H1 (cell line): ENCODE data around the gene RNF10.

ENCODE experiments used
- ATF2 ChIP-seq: IDR thresholded peaks from 2 replicates; pipeline ENCODE4 v1.6.1; 2012; ENCODE audit warnings: low read length, inconsistent platforms
- CEBPB ChIP-seq: IDR thresholded peaks from 2 replicates; pipeline ENCODE4 v1.6.1; 2012; ENCODE audit warnings: low read depth, low read length
- CREB1 ChIP-seq: IDR thresholded peaks from 2 replicates; pipeline ENCODE4 v1.6.1; 2012; ENCODE audit warnings: inconsistent platforms
- EP300 ChIP-seq, 2 experiments: IDR thresholded peaks; 1 replicate in 1 of 2; 2 replicates in 1 of 2; pipeline ENCODE4 v1.6.1; 2011 to 2012; ENCODE audit warnings: low read depth in 2 of 2, low read length in 2 of 2, mild to moderate bottlenecking in 2 of 2, borderline replicate concordance in 1 of 2, inconsistent platforms in 1 of 2, moderate library complexity in 1 of 2
- EZH2 ChIP-seq: fragments of 200-600 bp; sonication (generic); IDR thresholded peaks from 2 replicates; pipeline ENCODE4 v1.7.1; 2012; ENCODE audit warnings: low read depth, mild to moderate bottlenecking, moderate library complexity, low read length, inconsistent platforms; ENCODE audit not compliant: severe bottlenecking
- GTF2F1 ChIP-seq: IDR thresholded peaks from 2 replicates; pipeline ENCODE4 v1.6.1; 2012; ENCODE audit warnings: low read depth, low read length, improper control_type of control experiment, borderline replicate concordance
- POLR2A ChIP-seq, 2 experiments: IDR thresholded peaks; 1 replicate in 1 of 2; 2 replicates in 1 of 2; pipeline ENCODE4 v1.6.1; 2011; ENCODE audit warnings: low read depth in 2 of 2, low read length in 2 of 2, mild to moderate bottlenecking in 2 of 2; ENCODE audit errors: control extremely low read depth in 1 of 2
- TF ChIP-seq, protein P1 (sequence below), 3 experiments: IDR thresholded peaks; 1 replicate in 2 of 3; 2 replicates in 1 of 3; pipeline versions ENCODE4 v1.5.1 to v1.6.1; 2011; ENCODE audit warnings: low read length in 3 of 3, mild to moderate bottlenecking in 3 of 3, inconsistent platforms in 2 of 3, low read depth in 1 of 3, moderate library complexity in 1 of 3; ENCODE audit not compliant: insufficient read depth in 1 of 3; ENCODE audit errors: control extremely low read depth in 1 of 3
- TF ChIP-seq, protein P2 (sequence below): IDR thresholded peaks from 2 replicates; pipeline ENCODE4 v1.6.1; 2011; ENCODE audit warnings: low read length, improper control_type of control experiment

- TF ChIP-seq GTF2F1 (no peak), EZH2 (no peak), ATF2 (no peak), EP300 (IDR thresholded peaks at IDR 0.05; ENCODE audit: borderline replicate concordance in 1 of 2, low read depth in 2 of 2, low read length in 2 of 2) (no peak), POLR2A (IDR thresholded peaks at IDR 0.05; ENCODE audit: control extremely low read depth in 1 of 2, low read depth in 2 of 2, low read length in 2 of 2) (no peak), CEBPB (no peak), CREB1 (no peak)
- TF ChIP-seq, protein P1, sequence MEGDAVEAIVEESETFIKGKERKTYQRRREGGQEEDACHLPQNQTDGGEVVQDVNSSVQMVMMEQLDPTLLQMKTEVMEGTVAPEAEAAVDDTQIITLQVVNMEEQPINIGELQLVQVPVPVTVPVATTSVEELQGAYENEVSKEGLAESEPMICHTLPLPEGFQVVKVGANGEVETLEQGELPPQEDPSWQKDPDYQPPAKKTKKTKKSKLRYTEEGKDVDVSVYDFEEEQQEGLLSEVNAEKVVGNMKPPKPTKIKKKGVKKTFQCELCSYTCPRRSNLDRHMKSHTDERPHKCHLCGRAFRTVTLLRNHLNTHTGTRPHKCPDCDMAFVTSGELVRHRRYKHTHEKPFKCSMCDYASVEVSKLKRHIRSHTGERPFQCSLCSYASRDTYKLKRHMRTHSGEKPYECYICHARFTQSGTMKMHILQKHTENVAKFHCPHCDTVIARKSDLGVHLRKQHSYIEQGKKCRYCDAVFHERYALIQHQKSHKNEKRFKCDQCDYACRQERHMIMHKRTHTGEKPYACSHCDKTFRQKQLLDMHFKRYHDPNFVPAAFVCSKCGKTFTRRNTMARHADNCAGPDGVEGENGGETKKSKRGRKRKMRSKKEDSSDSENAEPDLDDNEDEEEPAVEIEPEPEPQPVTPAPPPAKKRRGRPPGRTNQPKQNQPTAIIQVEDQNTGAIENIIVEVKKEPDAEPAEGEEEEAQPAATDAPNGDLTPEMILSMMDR (IDR thresholded peaks at IDR 0.05; ENCODE audit: control extremely low read depth in 1 of 3, insufficient read depth in 1 of 3, low read depth in 1 of 3, low read length in 3 of 3), result no peak
- TF ChIP-seq, protein P2, sequence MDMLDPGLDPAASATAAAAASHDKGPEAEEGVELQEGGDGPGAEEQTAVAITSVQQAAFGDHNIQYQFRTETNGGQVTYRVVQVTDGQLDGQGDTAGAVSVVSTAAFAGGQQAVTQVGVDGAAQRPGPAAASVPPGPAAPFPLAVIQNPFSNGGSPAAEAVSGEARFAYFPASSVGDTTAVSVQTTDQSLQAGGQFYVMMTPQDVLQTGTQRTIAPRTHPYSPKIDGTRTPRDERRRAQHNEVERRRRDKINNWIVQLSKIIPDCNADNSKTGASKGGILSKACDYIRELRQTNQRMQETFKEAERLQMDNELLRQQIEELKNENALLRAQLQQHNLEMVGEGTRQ, result no peak
Measured at GRCh38 chr12:120544691-120545090, 10.5 kb downstream of the RNF10 start.
